ENCODE measurements around the gene NEURL1. TPM values are rescaled to one million over a fixed set of nuclear protein-coding genes. Genes with fewer than 3 reads are reported as not detected.

Gene NEURL1
- total RNA-seq, 1 experiment from 2014 or later, result 0.10 TPM

DNA sequence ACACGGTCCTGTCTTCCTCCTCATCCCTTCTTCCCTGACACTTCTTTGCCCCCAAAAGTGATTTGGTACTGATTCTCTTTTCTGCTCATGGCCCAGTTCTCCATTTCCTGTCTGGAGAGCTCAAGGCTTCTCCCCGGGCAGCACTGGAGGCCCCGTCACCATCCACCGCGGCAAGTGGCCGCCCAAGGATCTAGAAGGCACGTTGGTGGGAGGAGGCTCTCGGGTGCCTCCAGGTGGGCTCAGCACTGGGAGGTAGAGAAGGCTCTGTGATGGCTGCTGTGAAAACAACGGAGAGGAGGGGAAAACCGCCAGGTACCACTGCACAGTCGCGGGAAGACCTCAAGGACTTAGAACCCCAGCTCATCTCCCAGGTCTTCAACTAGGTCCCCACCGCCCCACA lies 134.4 kb downstream of the NEURL1 start:
- Histone ChIP-seq H3K4me3 (ENCODE audit: low read depth in 2 of 2, low read length in 2 of 2) (no peak overlapping the region), H3K27ac (ENCODE audit: low read length) (no peak overlapping the region), H3K9me3 (ENCODE audit: control insufficient read depth, insufficient read depth, low read depth, low read length) (no peaks in the 10 kb centered on the region), H3K27me3 (ENCODE audit: control insufficient read depth, insufficient read depth, low read length) (no peaks in the 10 kb centered on the region), H3K4me1 (ENCODE audit: control insufficient read depth, insufficient read depth, low read length) (no peaks in the 10 kb centered on the region), H3K36me3 (ENCODE audit: control insufficient read depth, insufficient read depth, low read length) (no peaks in the 10 kb centered on the region)
- ATAC-seq (no peak), DNase-seq (ENCODE audit: low read depth, low spot score) (no peak)
- ChIA-PET POLR2A (no interaction called here), CTCF (interaction anchor here (0.6 kb wide), 1 partner anchor 323 kb away, joined by 6 read pairs; no protein-coding TSS in a partner anchor)
- intact Hi-C loops (cut with micrococcal nuclease; ENCODE audit: unreplicated experiment), result no loop called here
- BruUV-seq (replicated peaks), result no TSS peak
- in situ Hi-C loops (cut with HindIII; ENCODE audit: low pct_unique_long_range_greater_than_20kb, low sequenced_read_pairs), result no loop called here
- TF ChIP-seq SIN3A (IDR thresholded peaks at IDR 0.05; ENCODE audit: borderline replicate concordance, insufficient read depth, low read depth, low read length) (no peak), POLR2AphosphoS5 (IDR thresholded peaks at IDR 0.05; ENCODE audit: low read depth, low read length) (no peak)

DNA sequence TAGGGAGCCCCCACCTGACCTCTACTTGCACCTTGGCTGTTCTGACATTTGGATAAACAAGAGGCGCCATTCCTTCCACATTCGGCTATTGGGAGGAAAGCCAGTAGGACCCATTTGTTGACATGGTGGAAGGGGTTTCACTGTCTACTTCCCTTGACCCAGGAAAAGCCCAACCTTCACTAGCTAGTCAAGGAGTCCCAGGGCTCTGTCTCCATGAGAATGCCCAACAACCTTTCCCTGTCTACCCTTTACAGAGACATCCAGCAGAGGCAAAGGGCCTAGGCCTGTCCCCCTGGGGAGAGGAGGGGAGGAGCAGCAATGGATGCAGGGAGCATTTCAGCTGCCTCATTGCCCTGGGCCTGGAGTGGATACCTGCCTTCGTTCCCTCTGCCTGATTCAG lies 136.1 kb downstream of the NEURL1 start:
- intact Hi-C loops (cut with micrococcal nuclease; ENCODE audit: unreplicated experiment) (no loop called here), in situ Hi-C loops (cut with HindIII; ENCODE audit: low pct_unique_long_range_greater_than_20kb, low sequenced_read_pairs) (no loop called here)
- Histone ChIP-seq H3K27me3 (ENCODE audit: control insufficient read depth, insufficient read depth, low read length) (no peaks in the 10 kb centered on the region), H3K4me1 (ENCODE audit: control insufficient read depth, insufficient read depth, low read length) (no peaks in the 10 kb centered on the region), H3K4me3 (ENCODE audit: low read depth in 2 of 2, low read length in 2 of 2) (no peak overlapping the region), H3K9me3 (ENCODE audit: control insufficient read depth, insufficient read depth, low read depth, low read length) (no peaks in the 10 kb centered on the region), H3K27ac (ENCODE audit: low read length) (no peak overlapping the region), H3K36me3 (ENCODE audit: control insufficient read depth, insufficient read depth, low read length) (no peaks in the 10 kb centered on the region)
- CTCF ChIA-PET, result no interaction called here
- ATAC-seq (no peak), DNase-seq (ENCODE audit: low read depth, low spot score) (no peak)
- POLR2A ChIA-PET, result no interaction called here
- BruUV-seq (replicated peaks), result no TSS peak
- TF ChIP-seq, protein P1, sequence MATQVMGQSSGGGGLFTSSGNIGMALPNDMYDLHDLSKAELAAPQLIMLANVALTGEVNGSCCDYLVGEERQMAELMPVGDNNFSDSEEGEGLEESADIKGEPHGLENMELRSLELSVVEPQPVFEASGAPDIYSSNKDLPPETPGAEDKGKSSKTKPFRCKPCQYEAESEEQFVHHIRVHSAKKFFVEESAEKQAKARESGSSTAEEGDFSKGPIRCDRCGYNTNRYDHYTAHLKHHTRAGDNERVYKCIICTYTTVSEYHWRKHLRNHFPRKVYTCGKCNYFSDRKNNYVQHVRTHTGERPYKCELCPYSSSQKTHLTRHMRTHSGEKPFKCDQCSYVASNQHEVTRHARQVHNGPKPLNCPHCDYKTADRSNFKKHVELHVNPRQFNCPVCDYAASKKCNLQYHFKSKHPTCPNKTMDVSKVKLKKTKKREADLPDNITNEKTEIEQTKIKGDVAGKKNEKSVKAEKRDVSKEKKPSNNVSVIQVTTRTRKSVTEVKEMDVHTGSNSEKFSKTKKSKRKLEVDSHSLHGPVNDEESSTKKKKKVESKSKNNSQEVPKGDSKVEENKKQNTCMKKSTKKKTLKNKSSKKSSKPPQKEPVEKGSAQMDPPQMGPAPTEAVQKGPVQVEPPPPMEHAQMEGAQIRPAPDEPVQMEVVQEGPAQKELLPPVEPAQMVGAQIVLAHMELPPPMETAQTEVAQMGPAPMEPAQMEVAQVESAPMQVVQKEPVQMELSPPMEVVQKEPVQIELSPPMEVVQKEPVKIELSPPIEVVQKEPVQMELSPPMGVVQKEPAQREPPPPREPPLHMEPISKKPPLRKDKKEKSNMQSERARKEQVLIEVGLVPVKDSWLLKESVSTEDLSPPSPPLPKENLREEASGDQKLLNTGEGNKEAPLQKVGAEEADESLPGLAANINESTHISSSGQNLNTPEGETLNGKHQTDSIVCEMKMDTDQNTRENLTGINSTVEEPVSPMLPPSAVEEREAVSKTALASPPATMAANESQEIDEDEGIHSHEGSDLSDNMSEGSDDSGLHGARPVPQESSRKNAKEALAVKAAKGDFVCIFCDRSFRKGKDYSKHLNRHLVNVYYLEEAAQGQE (IDR thresholded peaks at IDR 0.05; ENCODE audit: insufficient read depth in 1 of 2, low read depth in 2 of 2, low read length in 1 of 2), result no peak
- TF ChIP-seq, protein P2, sequence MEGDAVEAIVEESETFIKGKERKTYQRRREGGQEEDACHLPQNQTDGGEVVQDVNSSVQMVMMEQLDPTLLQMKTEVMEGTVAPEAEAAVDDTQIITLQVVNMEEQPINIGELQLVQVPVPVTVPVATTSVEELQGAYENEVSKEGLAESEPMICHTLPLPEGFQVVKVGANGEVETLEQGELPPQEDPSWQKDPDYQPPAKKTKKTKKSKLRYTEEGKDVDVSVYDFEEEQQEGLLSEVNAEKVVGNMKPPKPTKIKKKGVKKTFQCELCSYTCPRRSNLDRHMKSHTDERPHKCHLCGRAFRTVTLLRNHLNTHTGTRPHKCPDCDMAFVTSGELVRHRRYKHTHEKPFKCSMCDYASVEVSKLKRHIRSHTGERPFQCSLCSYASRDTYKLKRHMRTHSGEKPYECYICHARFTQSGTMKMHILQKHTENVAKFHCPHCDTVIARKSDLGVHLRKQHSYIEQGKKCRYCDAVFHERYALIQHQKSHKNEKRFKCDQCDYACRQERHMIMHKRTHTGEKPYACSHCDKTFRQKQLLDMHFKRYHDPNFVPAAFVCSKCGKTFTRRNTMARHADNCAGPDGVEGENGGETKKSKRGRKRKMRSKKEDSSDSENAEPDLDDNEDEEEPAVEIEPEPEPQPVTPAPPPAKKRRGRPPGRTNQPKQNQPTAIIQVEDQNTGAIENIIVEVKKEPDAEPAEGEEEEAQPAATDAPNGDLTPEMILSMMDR (IDR thresholded peaks at IDR 0.05), result no peak
- TF ChIP-seq SIN3A (IDR thresholded peaks at IDR 0.05; ENCODE audit: borderline replicate concordance, insufficient read depth, low read depth, low read length) (no peak), POLR2AphosphoS5 (IDR thresholded peaks at IDR 0.05; ENCODE audit: low read depth, low read length) (no peak), TCF7L2 (IDR thresholded peaks at IDR 0.05; ENCODE audit: low read depth, low read length) (no peak)

DNA sequence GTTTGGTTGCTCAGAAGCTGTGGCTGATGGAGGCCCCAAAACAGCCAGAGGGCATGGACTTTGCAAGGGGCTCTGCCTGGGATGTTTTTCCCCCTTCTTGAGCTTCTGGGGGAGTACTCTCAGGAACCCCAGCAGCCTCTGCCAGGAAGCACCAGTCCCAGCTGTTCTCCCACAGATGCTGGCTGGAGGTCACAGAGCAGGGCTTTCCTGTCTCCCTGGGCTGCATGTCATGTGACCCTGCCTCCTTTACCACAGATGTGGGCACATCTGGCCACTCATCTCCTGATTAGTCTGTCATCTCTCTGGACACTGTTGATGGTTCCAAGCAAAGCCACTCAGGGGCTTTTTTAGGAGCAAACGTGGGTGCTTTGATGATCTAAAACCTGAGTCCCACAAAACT lies 136.7 kb downstream of the NEURL1 start:
- H3K4me1 ChIP-seq (ENCODE audit: control insufficient read depth, insufficient read depth, low read length), result no peaks in the 10 kb centered on the region
- no peak overlapping the region for H3K4me3 ChIP-seq (ENCODE audit: low read depth in 2 of 2, low read length in 2 of 2)
- TF ChIP-seq SIN3A (IDR thresholded peaks at IDR 0.05; ENCODE audit: borderline replicate concordance, insufficient read depth, low read depth, low read length) (no peak), TCF7L2 (IDR thresholded peaks at IDR 0.05; ENCODE audit: low read depth, low read length) (no peak), POLR2AphosphoS5 (IDR thresholded peaks at IDR 0.05; ENCODE audit: low read depth, low read length) (no peak)
- TF ChIP-seq, protein P1 (IDR thresholded peaks at IDR 0.05; ENCODE audit: insufficient read depth in 1 of 2, low read depth in 2 of 2, low read length in 1 of 2), result no peak
- TF ChIP-seq, protein P2 (IDR thresholded peaks at IDR 0.05), result no peak
- DNase-seq (ENCODE audit: low read depth, low spot score) (no peak), ATAC-seq (no peak)
- BruUV-seq (replicated peaks), result no TSS peak
- H3K36me3 ChIP-seq (ENCODE audit: control insufficient read depth, insufficient read depth, low read length), result no peaks in the 10 kb centered on the region
- in situ Hi-C loops (cut with HindIII; ENCODE audit: low pct_unique_long_range_greater_than_20kb, low sequenced_read_pairs) (no loop called here), intact Hi-C loops (cut with micrococcal nuclease; ENCODE audit: unreplicated experiment) (no loop called here)
- H3K27me3 ChIP-seq (ENCODE audit: control insufficient read depth, insufficient read depth, low read length), result no peaks in the 10 kb centered on the region
- no peak overlapping the region for H3K27ac ChIP-seq (ENCODE audit: low read length)
- H3K9me3 ChIP-seq (ENCODE audit: control insufficient read depth, insufficient read depth, low read depth, low read length), result no peaks in the 10 kb centered on the region
- POLR2A ChIA-PET, result no interaction called here
- CTCF ChIA-PET, result no interaction called here
